ENCODE data around the gene RAPGEF2.
A peak's percentile ranks its signal among the peaks of the same experiment; 100 is the strongest.

The RAPGEF2 gene

DNA sequence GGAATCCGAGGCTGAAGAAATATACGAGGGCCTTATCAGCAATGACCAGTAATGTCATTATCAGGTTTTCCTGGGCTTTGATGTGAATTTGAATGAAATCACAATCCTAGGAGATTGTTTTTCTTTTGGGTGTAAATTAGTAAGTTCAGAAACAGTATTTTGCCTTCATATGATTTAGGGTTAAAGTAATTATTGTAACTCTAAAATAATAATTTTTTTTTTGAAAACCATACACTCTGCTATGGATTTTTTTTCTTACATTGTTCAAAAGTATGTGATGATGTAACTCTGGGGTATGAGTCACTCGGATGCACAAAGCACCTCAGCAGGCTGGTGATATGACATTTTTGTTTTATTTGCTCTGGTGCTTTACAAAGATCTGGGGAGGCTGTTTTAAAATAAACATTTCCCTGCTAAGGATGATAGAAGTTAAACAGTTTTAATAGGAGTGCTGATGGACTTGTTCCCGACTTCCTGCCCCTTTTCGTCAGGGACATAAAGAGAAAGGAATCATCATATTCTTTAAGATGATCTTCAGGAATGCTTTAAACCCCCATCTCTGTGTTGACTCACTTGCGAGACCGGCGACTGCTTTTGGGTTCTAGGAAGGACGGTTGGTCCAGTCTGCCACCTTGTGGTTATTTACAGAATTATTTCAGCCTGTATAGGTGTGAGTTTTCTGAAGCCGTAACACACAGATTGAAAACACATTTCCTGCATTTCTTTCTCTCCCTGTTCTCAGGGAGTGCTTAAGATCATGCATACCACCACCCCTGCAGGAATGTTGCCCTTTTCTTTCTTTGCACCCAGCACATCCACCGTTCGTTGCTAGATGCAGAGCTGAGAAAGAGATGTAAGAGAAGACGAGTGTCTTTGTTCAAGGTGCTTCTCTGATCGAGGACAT is 72.5 kb downstream of the RAPGEF2 start:
- TF ChIP-seq, protein P1, sequence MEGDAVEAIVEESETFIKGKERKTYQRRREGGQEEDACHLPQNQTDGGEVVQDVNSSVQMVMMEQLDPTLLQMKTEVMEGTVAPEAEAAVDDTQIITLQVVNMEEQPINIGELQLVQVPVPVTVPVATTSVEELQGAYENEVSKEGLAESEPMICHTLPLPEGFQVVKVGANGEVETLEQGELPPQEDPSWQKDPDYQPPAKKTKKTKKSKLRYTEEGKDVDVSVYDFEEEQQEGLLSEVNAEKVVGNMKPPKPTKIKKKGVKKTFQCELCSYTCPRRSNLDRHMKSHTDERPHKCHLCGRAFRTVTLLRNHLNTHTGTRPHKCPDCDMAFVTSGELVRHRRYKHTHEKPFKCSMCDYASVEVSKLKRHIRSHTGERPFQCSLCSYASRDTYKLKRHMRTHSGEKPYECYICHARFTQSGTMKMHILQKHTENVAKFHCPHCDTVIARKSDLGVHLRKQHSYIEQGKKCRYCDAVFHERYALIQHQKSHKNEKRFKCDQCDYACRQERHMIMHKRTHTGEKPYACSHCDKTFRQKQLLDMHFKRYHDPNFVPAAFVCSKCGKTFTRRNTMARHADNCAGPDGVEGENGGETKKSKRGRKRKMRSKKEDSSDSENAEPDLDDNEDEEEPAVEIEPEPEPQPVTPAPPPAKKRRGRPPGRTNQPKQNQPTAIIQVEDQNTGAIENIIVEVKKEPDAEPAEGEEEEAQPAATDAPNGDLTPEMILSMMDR (IDR thresholded peaks at IDR 0.05) = peak; percentile 63

DNA sequence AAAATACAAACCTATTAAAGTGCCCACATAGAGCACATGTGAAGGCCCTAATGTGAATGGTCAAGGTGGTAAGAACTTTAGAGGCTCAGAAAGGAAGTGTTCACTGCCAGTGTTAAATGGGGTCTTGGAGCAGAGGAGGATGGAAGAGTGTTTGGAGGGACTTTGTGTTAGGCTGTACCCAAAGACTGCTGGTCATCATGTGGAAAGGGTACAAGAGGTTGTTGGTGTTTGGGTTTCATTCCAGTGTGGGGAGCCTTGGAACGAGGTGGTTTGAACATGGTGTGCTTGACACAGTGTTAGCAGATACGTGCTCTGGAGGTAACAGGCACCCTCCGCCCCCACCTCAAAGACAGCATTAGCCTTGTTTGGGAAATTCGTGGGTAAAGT is 73.1 kb downstream of the RAPGEF2 start:
- TF ChIP-seq, protein P1 (IDR thresholded peaks at IDR 0.05) = no peak

DNA sequence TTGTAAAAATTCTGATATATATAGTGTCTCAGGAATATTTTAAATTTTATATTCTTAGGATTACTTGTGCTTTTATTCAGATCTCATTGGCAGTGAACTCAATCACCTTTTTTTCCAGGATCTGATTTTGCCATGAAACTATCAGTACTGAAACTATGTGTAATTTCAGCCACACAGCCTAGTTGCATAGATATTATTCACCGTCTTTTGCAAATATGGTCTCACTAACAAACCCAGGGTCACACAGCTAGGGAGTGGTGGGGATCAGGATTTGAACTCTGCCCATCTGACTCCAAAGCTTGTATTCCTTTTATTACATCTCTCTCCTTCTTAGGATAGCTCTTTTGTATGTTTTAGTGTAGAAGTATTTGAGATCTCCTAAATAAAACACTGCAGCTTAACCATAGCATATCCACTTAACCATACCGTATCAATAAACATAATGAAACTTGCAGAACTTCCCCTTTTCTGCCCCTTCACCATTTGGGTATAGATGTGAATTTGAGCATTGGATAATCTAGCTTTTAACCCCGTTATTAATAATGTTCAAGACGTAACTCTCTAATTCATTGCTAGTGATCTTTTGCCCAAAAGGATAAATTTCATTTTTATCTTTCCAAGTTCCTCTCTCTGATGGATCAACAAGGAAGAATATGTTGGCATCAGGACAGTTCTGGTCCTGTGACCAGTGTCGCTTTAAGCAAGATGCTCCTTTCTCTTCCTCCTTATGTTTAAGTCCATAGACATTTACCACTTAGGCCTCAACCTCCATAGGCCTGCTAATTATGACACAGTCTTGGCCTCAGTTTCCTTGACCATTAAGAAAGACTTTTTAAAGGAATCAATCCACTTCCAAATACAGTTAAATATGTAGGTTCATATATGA is 74.6 kb downstream of the RAPGEF2 start:
- TF ChIP-seq, protein P1 (IDR thresholded peaks at IDR 0.05) = no peak

DNA sequence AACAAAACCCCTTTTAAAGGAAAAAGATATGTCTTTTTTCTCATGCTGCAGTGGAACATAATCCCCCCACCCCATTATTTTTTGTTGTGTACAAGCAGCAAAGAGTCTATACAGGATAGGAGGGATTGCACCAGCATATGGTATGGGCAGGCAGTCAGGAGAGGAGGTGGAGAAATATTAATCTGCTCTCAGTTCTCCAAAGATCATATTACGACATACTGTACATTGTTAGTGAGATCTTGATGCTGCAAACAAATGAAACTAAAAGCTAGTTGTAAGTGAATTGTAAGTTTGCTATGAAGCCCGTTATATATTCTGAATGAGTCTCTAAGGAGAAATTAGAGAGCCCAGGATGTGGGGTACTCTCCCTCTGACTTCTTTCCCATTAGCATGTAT is 75.3 kb downstream of the RAPGEF2 start:
- TF ChIP-seq, protein P1 (IDR thresholded peaks at IDR 0.05) = no peak

DNA sequence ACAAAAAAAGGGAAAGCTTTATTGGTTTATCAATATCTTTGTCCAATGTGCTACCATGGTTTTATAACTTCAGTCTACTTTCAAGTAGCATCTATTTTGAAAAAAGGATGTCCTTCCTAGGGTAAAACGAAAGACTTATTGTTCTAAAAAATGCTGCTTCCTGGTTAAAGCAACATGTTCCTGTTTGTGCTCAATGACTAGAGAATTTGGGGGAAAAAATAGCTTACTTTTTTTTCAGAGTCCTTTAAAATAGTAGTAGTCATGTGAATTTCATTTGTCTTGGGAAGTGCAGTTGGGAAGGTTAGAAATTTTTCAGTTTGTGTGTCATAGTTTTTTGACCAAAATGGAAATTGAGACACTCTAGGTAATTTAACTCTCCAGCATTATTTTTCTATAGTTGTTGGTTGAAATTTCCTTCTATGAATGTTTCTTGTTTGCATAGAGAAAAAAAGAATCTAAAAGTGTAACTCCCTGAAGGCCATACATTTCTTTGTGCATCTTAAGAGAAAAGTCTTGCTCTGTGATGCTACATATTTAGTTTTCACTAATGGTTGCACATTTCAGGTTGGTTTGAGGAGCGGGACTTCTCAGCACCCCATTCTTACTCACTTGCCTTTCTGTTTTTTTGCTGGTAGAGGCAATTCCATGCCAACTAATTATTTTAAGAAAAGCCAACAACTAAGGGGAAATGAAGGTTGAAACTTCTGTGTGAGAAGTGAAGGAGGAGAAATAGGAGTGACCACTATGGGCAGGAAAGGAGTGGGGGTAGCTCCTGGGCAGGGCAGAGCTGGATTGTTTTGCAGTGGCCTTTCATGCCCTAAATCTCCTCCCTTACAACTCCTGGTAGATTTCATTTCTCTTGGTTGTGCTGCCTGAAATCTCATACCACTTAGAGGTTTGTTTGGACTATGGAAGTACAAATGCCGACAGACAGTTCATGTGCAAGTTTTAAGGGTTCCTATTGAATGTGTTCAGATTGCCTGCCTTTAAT is 76.4 kb downstream of the RAPGEF2 start:
- TF ChIP-seq, protein P1 (IDR thresholded peaks at IDR 0.05) = no peak

DNA sequence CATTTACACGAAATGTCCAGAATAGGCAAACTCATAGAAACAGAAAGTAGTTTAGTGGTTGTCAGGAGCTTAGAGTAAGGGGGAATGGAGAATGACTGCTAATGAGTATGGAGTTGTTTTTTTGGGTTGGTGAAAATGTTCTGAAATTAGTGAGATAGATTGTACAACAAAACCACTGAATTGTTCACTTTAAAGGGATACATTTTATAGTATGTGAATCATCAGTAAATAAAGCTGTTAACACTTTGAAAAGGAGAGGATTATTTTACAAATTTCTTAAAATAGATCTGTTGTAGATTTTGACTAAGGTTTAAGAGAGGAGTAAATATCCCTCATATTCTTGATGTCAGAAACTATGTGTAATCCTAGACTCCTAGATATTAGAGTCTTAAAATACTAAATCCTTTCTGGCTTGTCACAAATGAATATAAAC is 82.7 kb downstream of the RAPGEF2 start:
- TF ChIP-seq, protein P1 (IDR thresholded peaks at IDR 0.05) = no peak

DNA sequence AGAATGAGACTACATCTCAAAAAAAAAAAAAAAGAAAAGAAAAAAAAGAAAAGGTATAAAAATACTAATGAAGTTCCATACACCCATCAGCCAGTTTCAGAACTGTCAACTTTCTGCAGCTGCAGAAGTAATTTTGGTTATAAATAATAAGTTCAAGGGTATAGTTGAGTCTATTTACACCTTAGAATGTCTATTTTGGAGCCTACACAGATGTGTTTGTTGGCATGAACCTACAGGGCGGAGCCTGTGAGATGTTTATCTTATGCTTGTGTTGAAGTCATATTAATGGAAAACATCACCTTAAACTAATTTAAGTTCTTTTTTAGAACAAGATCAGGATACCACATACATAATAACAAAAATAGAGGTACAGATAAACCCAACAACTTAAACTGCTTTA is 85.8 kb downstream of the RAPGEF2 start:
- TF ChIP-seq, protein P1 (IDR thresholded peaks at IDR 0.05) = no peak

Data from LNCAP (cell line).